Measurements from ENCODE around the gene FREM1. TPM values are rescaled to one million over a fixed set of nuclear protein-coding genes. Genes with fewer than 3 reads are reported as not detected.

Gene FREM1
- total RNA-seq, 2 experiments from 2014 or later: not detected

GRCh38 chr9:14746626-14747025, 163.6 kb downstream of the FREM1 start:
- Histone ChIP-seq H2AFZ (ENCODE audit: low read length) (no peak overlapping the region), H3K4me3 (ENCODE audit: low read depth, low read length, poor library complexity, severe bottlenecking) (no peak overlapping the region), H4K20me1 (ENCODE audit: insufficient read depth, low read length) (no peaks in the 10 kb centered on the region), H3K36me3 (ENCODE audit: insufficient read depth, low read length) (no peaks in the 10 kb centered on the region), H3K79me2 (ENCODE audit: insufficient read depth, low read depth, low read length) (no peaks in the 10 kb centered on the region), H3K4me1 (ENCODE audit: insufficient read depth, low read length, poor library complexity, severe bottlenecking) (no peaks in the 10 kb centered on the region), H3K9me2 (ENCODE audit: insufficient read depth, low read length) (no peaks in the 10 kb centered on the region), H3K27ac (ENCODE audit: low read depth, low read length, poor library complexity, severe bottlenecking) (no peak overlapping the region), H3K4me2 (ENCODE audit: low read length) (no peak overlapping the region), H3K9me3 (ENCODE audit: low read length) (no peaks in the 10 kb centered on the region)
- TF ChIP-seq CTCF (conservative IDR thresholded peaks at IDR 0.05; ENCODE audit: low read length) (no peak), EZH2phosphoT487 (IDR thresholded peaks at IDR 0.05; ENCODE audit: borderline replicate concordance, low read depth, low read length) (no peak)
- no TSS peak for BruUV-seq (replicated peaks)
- intact Hi-C loops (cut with micrococcal nuclease; ENCODE audit: unreplicated experiment): no loop called here
- ChIA-PET CTCF (ENCODE audit: unreplicated experiment) (no interaction called here), POLR2A (no interaction called here)
- no peak for DNase-seq (ENCODE audit: low spot score)

GRCh38 chr9:14744768-14745167, 165.5 kb downstream of the FREM1 start:
- no peak for TF ChIP-seq CTCF (conservative IDR thresholded peaks at IDR 0.05; ENCODE audit: low read length)
- TF ChIP-seq EZH2phosphoT487 (IDR thresholded peaks at IDR 0.05; ENCODE audit: borderline replicate concordance, low read depth, low read length): no peak
- H3K27ac ChIP-seq (ENCODE audit: low read depth, low read length, poor library complexity, severe bottlenecking): no peak overlapping the region
- H3K9me3 ChIP-seq (ENCODE audit: low read length): no peaks in the 10 kb centered on the region
- no peak for DNase-seq (ENCODE audit: low spot score)
- no peak overlapping the region for H3K4me2 ChIP-seq (ENCODE audit: low read length)
- H3K79me2 ChIP-seq (ENCODE audit: insufficient read depth, low read depth, low read length): no peaks in the 10 kb centered on the region
- no peak overlapping the region for H3K4me3 ChIP-seq (ENCODE audit: low read depth, low read length, poor library complexity, severe bottlenecking)
- H3K4me1 ChIP-seq (ENCODE audit: insufficient read depth, low read length, poor library complexity, severe bottlenecking): no peaks in the 10 kb centered on the region
- no peaks in the 10 kb centered on the region for H3K36me3 ChIP-seq (ENCODE audit: insufficient read depth, low read length)
- intact Hi-C loops (cut with micrococcal nuclease; ENCODE audit: unreplicated experiment): no loop called here
- CTCF ChIA-PET (ENCODE audit: unreplicated experiment): no interaction called here
- BruUV-seq (replicated peaks): no TSS peak
- no peaks in the 10 kb centered on the region for H3K9me2 ChIP-seq (ENCODE audit: insufficient read depth, low read length)
- H4K20me1 ChIP-seq (ENCODE audit: insufficient read depth, low read length): no peaks in the 10 kb centered on the region
- POLR2A ChIA-PET: interaction anchor here (0.6 kb wide), 1 partner anchor 12 kb away, joined by 3 read pairs; no protein-coding TSS in a partner anchor
- H2AFZ ChIP-seq (ENCODE audit: low read length): no peak overlapping the region

GRCh38 chr9:14741369-14741768, 168.9 kb downstream of the FREM1 start:
- BruUV-seq (replicated peaks): no TSS peak
- intact Hi-C loops (cut with micrococcal nuclease; ENCODE audit: unreplicated experiment): no loop called here
- no peak for DNase-seq (ENCODE audit: low spot score)
- H3K27ac ChIP-seq (ENCODE audit: low read depth, low read length, poor library complexity, severe bottlenecking): no peak overlapping the region
- H3K4me1 ChIP-seq (ENCODE audit: insufficient read depth, low read length, poor library complexity, severe bottlenecking): no peaks in the 10 kb centered on the region
- H3K9me3 ChIP-seq (ENCODE audit: low read length): no peaks in the 10 kb centered on the region
- no peak overlapping the region for H2AFZ ChIP-seq (ENCODE audit: low read length)
- no peak overlapping the region for H3K4me3 ChIP-seq (ENCODE audit: low read depth, low read length, poor library complexity, severe bottlenecking)
- ChIA-PET POLR2A (interaction anchor here (2.2 kb wide), 1 partner anchor 25 kb away, joined by 5 read pairs; no protein-coding TSS in a partner anchor), CTCF (ENCODE audit: unreplicated experiment) (no interaction called here)
- H3K79me2 ChIP-seq (ENCODE audit: insufficient read depth, low read depth, low read length): no peaks in the 10 kb centered on the region
- H3K36me3 ChIP-seq (ENCODE audit: insufficient read depth, low read length): no peaks in the 10 kb centered on the region
- no peaks in the 10 kb centered on the region for H3K9me2 ChIP-seq (ENCODE audit: insufficient read depth, low read length)
- TF ChIP-seq CTCF (conservative IDR thresholded peaks at IDR 0.05; ENCODE audit: low read length): no peak
- TF ChIP-seq EZH2phosphoT487 (IDR thresholded peaks at IDR 0.05; ENCODE audit: borderline replicate concordance, low read depth, low read length): no peak
- H3K4me2 ChIP-seq (ENCODE audit: low read length): no peak overlapping the region
- H4K20me1 ChIP-seq (ENCODE audit: insufficient read depth, low read length): no peaks in the 10 kb centered on the region

Data from OCI-LY7 (cell line).